PC-9 (cell line): Measurements from ENCODE around the gene ADNP. TPM values are rescaled to one million over a fixed set of nuclear protein-coding genes. Genes with fewer than 3 reads are reported as not detected.

Experiments used
- total RNA-seq: library from RNA; stranded (reverse); gene quantifications from 2 replicates; pipeline ENCODE4 v1.2.3, GENCODE V29; 2021

The ADNP gene
- total RNA-seq, 1 experiment from 2014 or later = 104 TPM

Other genes starting within 250 kb of the ADNP start
- 4.1 and 6.3 TPM in 2 replicates for gene RIPOR3, start 239.9 kb downstream of the ADNP start, total RNA-seq
- 52.2 and 80.3 TPM in 2 replicates for gene PARD6B, start 199.9 kb downstream of the ADNP start, total RNA-seq
- 7.6 and 12.4 TPM in 2 replicates for gene BCAS4, start 136.4 kb downstream of the ADNP start, total RNA-seq
- gene DPM1, start 27.1 kb upstream of the ADNP start, total RNA-seq = 39.1 and 70.7 TPM in 2 replicates
- 4.8 and 5.5 TPM in 2 replicates for gene MOCS3, start 27.4 kb upstream of the ADNP start, total RNA-seq
- 0.55 TPM in 1 of 2 replicates, not detected in the other for gene KCNG1, start 91.7 kb upstream of the ADNP start, total RNA-seq